Cardiac muscle cell (in vitro differentiated cells and primary cell): ENCODE data around the gene CD300E. TPM values are rescaled to one million over a fixed set of nuclear protein-coding genes. Genes with fewer than 3 reads are reported as not detected.

Source experiments
- DNase-seq, 2 donors: peaks; one replicate each; pipeline versions ENCODE4 v3.0.0 to v3.0.0-alpha.2; 2010 to 2017; ENCODE audit warnings: low read depth in 1 of 2, low spot score in 1 of 2
- H3K27ac ChIP-seq: fragments of 200-600 bp; sonication (generic); 2 replicates; pipeline ENCODE4 v1.5.1; 2016
- H3K27me3 ChIP-seq: fragments of 200-600 bp; sonication (generic); 2 replicates; pipeline ENCODE4 v1.6.0; 2016; ENCODE audit warnings: control low read depth
- H3K36me3 ChIP-seq: fragments of 200-600 bp; sonication (generic); 2 replicates; pipeline ENCODE4 v1.5.1; 2016; ENCODE audit warnings: control low read depth
- H3K4me1 ChIP-seq: fragments of 200-600 bp; sonication (generic); 2 replicates; pipeline ENCODE4 v1.8.1; 2017; ENCODE audit warnings: low read depth, mild to moderate bottlenecking, mixed run types
- H3K4me3 ChIP-seq: fragments of 200-600 bp; sonication (generic); 2 replicates; pipeline ENCODE4 v1.5.1; 2016; ENCODE audit warnings: mild to moderate bottlenecking
- H3K9me3 ChIP-seq: fragments of 200-600 bp; sonication (generic); 2 replicates; pipeline ENCODE4 v1.5.1; 2017; ENCODE audit warnings: low read depth, mild to moderate bottlenecking, control low read depth
- polyA plus RNA-seq: library from polyadenylated mRNA; unstranded; fragments of >200 nt; fragmentation: Nextera tagmentation; extraction: Ambion mirVana; gene quantifications from 2 replicates; pipeline ENCODE4 v1.2.1, GENCODE V29; 2016
- total RNA-seq: library from RNA; depleted of rRNA; stranded (reverse); fragments of >200 nt; gene quantifications from 2 replicates; pipeline ENCODE4 v1.2.3, GENCODE V29; 2016
- TF ChIP-seq, protein P1 (sequence below): IDR thresholded peaks from 2 replicates; pipeline ENCODE4 v1.5.1; 2012; ENCODE audit warnings: low read depth, mild to moderate bottlenecking, low read length

Gene CD300E
- total and polyA plus RNA-seq, 2 experiments from 2014 or later: not detected

DNA sequence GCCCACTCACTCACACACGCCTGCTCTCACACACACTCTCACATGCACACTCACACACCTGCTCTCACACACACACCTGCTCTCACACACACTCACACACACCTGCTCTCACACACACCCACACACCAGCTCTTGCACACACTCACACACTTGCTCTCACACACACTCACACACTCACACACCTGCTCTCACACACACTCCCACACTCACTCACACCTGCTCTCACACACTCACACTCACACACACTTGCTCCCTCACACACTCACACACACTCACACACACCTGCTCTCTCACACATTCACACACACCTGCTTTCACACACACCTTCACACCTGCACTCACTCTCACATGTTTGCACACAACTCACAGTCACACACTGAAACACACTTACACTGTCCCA is 60.2 kb downstream of the CD300E start:
- TF ChIP-seq, protein P1, sequence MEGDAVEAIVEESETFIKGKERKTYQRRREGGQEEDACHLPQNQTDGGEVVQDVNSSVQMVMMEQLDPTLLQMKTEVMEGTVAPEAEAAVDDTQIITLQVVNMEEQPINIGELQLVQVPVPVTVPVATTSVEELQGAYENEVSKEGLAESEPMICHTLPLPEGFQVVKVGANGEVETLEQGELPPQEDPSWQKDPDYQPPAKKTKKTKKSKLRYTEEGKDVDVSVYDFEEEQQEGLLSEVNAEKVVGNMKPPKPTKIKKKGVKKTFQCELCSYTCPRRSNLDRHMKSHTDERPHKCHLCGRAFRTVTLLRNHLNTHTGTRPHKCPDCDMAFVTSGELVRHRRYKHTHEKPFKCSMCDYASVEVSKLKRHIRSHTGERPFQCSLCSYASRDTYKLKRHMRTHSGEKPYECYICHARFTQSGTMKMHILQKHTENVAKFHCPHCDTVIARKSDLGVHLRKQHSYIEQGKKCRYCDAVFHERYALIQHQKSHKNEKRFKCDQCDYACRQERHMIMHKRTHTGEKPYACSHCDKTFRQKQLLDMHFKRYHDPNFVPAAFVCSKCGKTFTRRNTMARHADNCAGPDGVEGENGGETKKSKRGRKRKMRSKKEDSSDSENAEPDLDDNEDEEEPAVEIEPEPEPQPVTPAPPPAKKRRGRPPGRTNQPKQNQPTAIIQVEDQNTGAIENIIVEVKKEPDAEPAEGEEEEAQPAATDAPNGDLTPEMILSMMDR: no peak
- Histone ChIP-seq H3K4me1 (no peaks in the 10 kb centered on the region), H3K4me3 (no peak overlapping the region), H3K36me3 (no peaks in the 10 kb centered on the region), H3K27me3 (no peaks in the 10 kb centered on the region), H3K9me3 (no peaks in the 10 kb centered on the region), H3K27ac (no peak overlapping the region)
- no peak for DNase-seq

DNA sequence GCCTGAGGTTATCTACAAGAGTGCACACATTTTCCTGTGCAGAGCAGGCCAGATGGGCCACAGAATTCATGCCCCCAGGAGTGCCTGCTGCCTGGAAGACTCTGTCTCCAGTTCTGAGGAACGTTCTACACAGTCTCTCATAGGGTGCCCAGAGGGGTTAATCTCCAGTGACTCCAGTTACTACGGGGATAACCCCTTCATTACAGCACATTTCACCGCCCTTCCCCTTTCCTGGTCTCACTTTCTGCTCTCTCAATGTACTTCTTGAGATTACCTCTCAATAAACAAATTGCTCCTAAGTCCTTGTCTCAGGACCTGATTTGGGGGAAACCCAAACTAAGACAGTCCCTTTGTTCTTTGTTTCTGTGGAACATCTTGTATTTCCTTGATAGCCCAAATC is 62.0 kb downstream of the CD300E start:
- no peak for DNase-seq
- Histone ChIP-seq H3K27ac (no peak overlapping the region), H3K27me3 (no peaks in the 10 kb centered on the region), H3K4me1 (no peaks in the 10 kb centered on the region), H3K36me3 (no peaks in the 10 kb centered on the region), H3K4me3 (no peak overlapping the region), H3K9me3 (no peaks in the 10 kb centered on the region)
- TF ChIP-seq, protein P1: no peak

Other genes starting within 250 kb of the CD300E start
- 114 and 125 TPM in 2 replicates for gene GPRC5C, start 191.7 kb downstream of the CD300E start, total RNA-seq
- 106 and 117 TPM in 2 replicates for gene GPRC5C, start 191.7 kb downstream of the CD300E start, polyA plus RNA-seq
- 2.7 and 4.2 TPM in 2 replicates for gene CD300A, start 157.1 kb downstream of the CD300E start, total RNA-seq
- gene CD300A, start 157.1 kb downstream of the CD300E start, polyA plus RNA-seq: 2.6 and 2.8 TPM in 2 replicates
- gene CD300LB, start 92.3 kb downstream of the CD300E start, total RNA-seq: not detected in 2 replicates
- not detected in 2 replicates for gene CD300LB, start 92.3 kb downstream of the CD300E start, polyA plus RNA-seq
- 0.07 and 0.12 TPM in 2 replicates for gene CD300C, start 77.6 kb downstream of the CD300E start, total RNA-seq
- 0.83 TPM in 1 of 2 replicates, not detected in the other for gene CD300C, start 77.6 kb downstream of the CD300E start, polyA plus RNA-seq
- gene CD300H, start 56.2 kb downstream of the CD300E start, total RNA-seq: not detected in 2 replicates
- not detected in 2 replicates for gene CD300H, start 56.2 kb downstream of the CD300E start, polyA plus RNA-seq
- not detected in 2 replicates for gene CD300LD, start 31.5 kb downstream of the CD300E start, total RNA-seq
- not detected in 2 replicates for gene CD300LD, start 31.5 kb downstream of the CD300E start, polyA plus RNA-seq
- gene CD300LF, start 89.2 kb upstream of the CD300E start, total RNA-seq: not detected in 2 replicates
- not detected in 2 replicates for gene CD300LF, start 89.2 kb upstream of the CD300E start, polyA plus RNA-seq
- gene RAB37, start 113.5 kb upstream of the CD300E start, total RNA-seq: 3.4 and 6.9 TPM in 2 replicates
- 4.6 and 4.9 TPM in 2 replicates for gene RAB37, start 113.5 kb upstream of the CD300E start, polyA plus RNA-seq
- gene NHERF1, start 124.9 kb upstream of the CD300E start, total RNA-seq: 78.2 and 87.3 TPM in 2 replicates
- 95.1 and 111 TPM in 2 replicates for gene NHERF1, start 124.9 kb upstream of the CD300E start, polyA plus RNA-seq
- 45.9 and 73.1 TPM in 2 replicates for gene NAT9, start 152.6 kb upstream of the CD300E start, total RNA-seq
- 56.2 and 96.8 TPM in 2 replicates for gene NAT9, start 152.6 kb upstream of the CD300E start, polyA plus RNA-seq
- 0.95 and 6.1 TPM in 2 replicates for gene GRIN2C, start 236.1 kb upstream of the CD300E start, total RNA-seq
- gene GRIN2C, start 236.1 kb upstream of the CD300E start, polyA plus RNA-seq: 0.71 and 1.1 TPM in 2 replicates
- 44.6 and 44.7 TPM in 2 replicates for gene FDXR, start 249.3 kb upstream of the CD300E start, total RNA-seq
- 49.9 and 55.9 TPM in 2 replicates for gene FDXR, start 249.3 kb upstream of the CD300E start, polyA plus RNA-seq